Lower lobe of right lung (tissue), 2 donors: ENCODE measurements around the gene NMNAT3. TPM values are rescaled to one million over a fixed set of nuclear protein-coding genes. Genes with fewer than 3 reads are reported as not detected.
"Not testable (repeated sequence)": the region's sequence is repeated elsewhere in the genome, so short reads cannot be mapped to it uniquely, and the experiment has no call there.

Experiments used
- ATAC-seq, 2 donors: fragments of 200-7000 bp; cut with Tn5 transposase; one replicate each; pipeline ENCODE4 v1.9.1; 2020 to 2022; ENCODE audit warnings: mild to moderate bottlenecking in 2 of 2, moderate library complexity in 2 of 2
- DNase-seq: peaks from one replicate; pipeline ENCODE4 v3.0.0-alpha.2; 2020
- H3K27ac ChIP-seq: fragments of 200-600 bp; one replicate; pipeline ENCODE4 v1.8.0; 2022
- H3K27me3 ChIP-seq: fragments of 200-600 bp; one replicate; pipeline ENCODE4 v1.8.0; 2022; ENCODE audit warnings: low read depth
- H3K36me3 ChIP-seq: fragments of 200-600 bp; one replicate; pipeline ENCODE4 v1.8.0; 2022; ENCODE audit warnings: mild to moderate bottlenecking
- H3K4me1 ChIP-seq: fragments of 200-600 bp; one replicate; pipeline ENCODE4 v1.8.0; 2022
- H3K4me3 ChIP-seq: fragments of 200-600 bp; one replicate; pipeline ENCODE4 v1.8.0; 2022; ENCODE audit warnings: mild to moderate bottlenecking
- H3K9me3 ChIP-seq: fragments of 200-600 bp; one replicate; pipeline ENCODE4 v1.8.0; 2022
- CTCF ChIP-seq: fragments of 200-600 bp; IDR thresholded peaks from one replicate; pipeline ENCODE4 v1.8.0; 2022; ENCODE audit warnings: antibody characterized with exemption, mild to moderate bottlenecking
- intact Hi-C: fragments of 100-400 bp; cut with DNase I; formaldehyde crosslinking; loops from one replicate; pipeline ENCODE4 v1.11.0; 2022
- total RNA-seq: library from RNA; stranded (reverse); fragmentation: NEBNext Ultra II Directional; extraction: Animal tissue kit (Norgen Biotek cat#: 25700); gene quantifications from one replicate; pipeline ENCODE4 v1.2.1, GENCODE V29; 2021
- donor health status: DM: no; HTN: yes; CAD: no; lungs with severe emphysema.

Gene NMNAT3
- total RNA-seq, 1 donor from 2014 or later, result 5.8 TPM

GRCh38 chr3:139586420-139587017 is 91.3 kb downstream of the NMNAT3 start:
- no peak for TF ChIP-seq CTCF
- DNase-seq (no peak), ATAC-seq (no peak)
- intact Hi-C loops, result no loop called here
- Histone ChIP-seq H3K27me3 (no peaks in the 10 kb centered on the region), H3K9me3 (no peaks in the 10 kb centered on the region), H3K27ac (no peak overlapping the region), H3K36me3 (no peaks in the 10 kb centered on the region), H3K4me1 (no peaks in the 10 kb centered on the region), H3K4me3 (no peak overlapping the region)

- no peak overlapping the region for H3K27ac ChIP-seq
- H3K36me3 ChIP-seq, result no peaks in the 10 kb centered on the region
- intact Hi-C loops, result no loop called here
- H3K9me3 ChIP-seq, result no peaks in the 10 kb centered on the region
- TF ChIP-seq CTCF, result no peak
- no peaks in the 10 kb centered on the region for H3K4me1 ChIP-seq
- no peaks in the 10 kb centered on the region for H3K27me3 ChIP-seq
- no peak for ATAC-seq
- DNase-seq, result no peak
- no peak overlapping the region for H3K4me3 ChIP-seq
Measured at GRCh38 chr3:139585820-139586219, 92.0 kb downstream of the NMNAT3 start.

DNA sequence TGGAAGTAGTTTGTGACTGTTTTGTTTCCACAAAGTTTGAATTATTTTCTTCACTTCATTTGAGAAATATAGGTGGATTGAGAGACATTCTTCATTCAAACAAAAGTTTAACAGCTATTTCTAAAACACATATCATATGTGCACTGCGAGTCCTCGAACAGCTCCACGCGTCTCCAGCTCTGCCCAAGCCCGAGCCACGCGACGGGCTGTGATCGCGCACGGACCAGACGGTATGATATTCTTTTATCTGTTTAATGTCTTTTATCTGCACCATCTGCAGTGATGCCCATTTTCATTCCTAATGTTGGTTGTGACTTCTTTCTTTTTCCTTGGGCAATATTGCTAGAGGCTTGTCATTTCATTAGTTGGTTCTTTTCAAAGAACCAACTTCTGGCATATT is 94.1 kb downstream of the NMNAT3 start:
- DNase-seq, ATAC-seq, H3K27me3 ChIP-seq, H3K4me1 ChIP-seq, H3K36me3 ChIP-seq, H3K27ac ChIP-seq, intact Hi-C loops, H3K4me3 ChIP-seq, H3K9me3 ChIP-seq: not testable (repeated sequence)

DNA sequence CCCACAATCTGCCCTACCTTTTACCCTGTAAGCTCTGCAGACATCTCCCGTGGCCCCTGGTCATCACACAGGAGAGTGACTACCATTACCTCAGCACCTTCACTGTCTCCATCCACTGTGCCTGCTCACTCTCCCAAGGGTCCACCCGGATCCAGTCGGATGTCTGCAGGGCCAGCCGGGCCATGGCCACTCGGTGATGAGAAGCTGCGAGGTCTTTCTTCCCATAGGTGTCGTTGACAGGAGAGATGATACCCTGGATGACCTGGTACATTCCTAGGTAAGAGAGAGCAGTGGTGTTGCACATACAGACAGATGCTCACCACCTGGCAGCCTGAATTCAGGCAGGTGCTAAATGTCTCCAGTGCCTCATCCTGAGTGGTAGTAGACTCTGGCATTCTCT is 99.0 kb downstream of the NMNAT3 start:
- intact Hi-C loops, result no loop called here
- Histone ChIP-seq H3K4me3 (no peak overlapping the region), H3K36me3 (no peaks in the 10 kb centered on the region), H3K9me3 (no peaks in the 10 kb centered on the region), H3K27ac (no peak overlapping the region), H3K4me1 (peaks cover 10% of the 10 kb centered on the region), H3K27me3 (no peaks in the 10 kb centered on the region)
- DNase-seq (no peak), ATAC-seq (no peak)
- no peak for TF ChIP-seq CTCF

GRCh38 chr3:139577909-139578308 is 99.9 kb downstream of the NMNAT3 start:
- Histone ChIP-seq H3K4me3 (no peak overlapping the region), H3K27me3 (no peaks in the 10 kb centered on the region), H3K36me3 (no peaks in the 10 kb centered on the region), H3K9me3 (no peaks in the 10 kb centered on the region), H3K4me1 (peaks cover 19% of the 10 kb centered on the region), H3K27ac (no peak overlapping the region)
- ATAC-seq (no peak), DNase-seq (no peak)
- no peak for TF ChIP-seq CTCF
- intact Hi-C loops, result no loop called here

GRCh38 chr3:139577346-139577745 is 100.4 kb downstream of the NMNAT3 start:
- TF ChIP-seq CTCF, result no peak
- intact Hi-C loops, result no loop called here
- ATAC-seq, result no peak
- H3K4me3 ChIP-seq, result no peak overlapping the region
- peaks cover 24% of the 10 kb centered on the region for H3K4me1 ChIP-seq
- no peak overlapping the region for H3K27ac ChIP-seq
- no peak for DNase-seq
- H3K27me3 ChIP-seq, result no peaks in the 10 kb centered on the region
- H3K36me3 ChIP-seq, result no peaks in the 10 kb centered on the region
- no peaks in the 10 kb centered on the region for H3K9me3 ChIP-seq
